ENCODE results near the gene SLCO3A1. TPM values are rescaled to one million over a fixed set of nuclear protein-coding genes. Genes with fewer than 3 reads are reported as not detected.

SLCO3A1 gene
- total RNA-seq, 1 experiment from 2014 or later = 5.1 TPM

- no peak for ATAC-seq
- H3K4me2 ChIP-seq (ENCODE audit: low read length) = no peak overlapping the region
- no peaks in the 10 kb centered on the region for H3K9me2 ChIP-seq (ENCODE audit: insufficient read depth)
- H4K20me1 ChIP-seq (ENCODE audit: insufficient read depth) = no peaks in the 10 kb centered on the region
- no peak overlapping the region for H2AFZ ChIP-seq (ENCODE audit: low read depth, low read length, poor library complexity, severe bottlenecking)
- TF ChIP-seq SP1 (IDR thresholded peaks at IDR 0.05; ENCODE audit: low read depth) (no peak), YY1 (IDR thresholded peaks at IDR 0.05; ENCODE audit: extremely low read depth, insufficient replicate concordance, low read depth, low read length) (no peak), FOSL1 (IDR thresholded peaks at IDR 0.05; ENCODE audit: low read depth) (no peak), EGR1 (IDR thresholded peaks at IDR 0.05; ENCODE audit: low read depth) (no peak), EZH2 (IDR thresholded peaks at IDR 0.05) (no peak), SIN3A (IDR thresholded peaks at IDR 0.05; ENCODE audit: low read depth) (no peak), JUND (IDR thresholded peaks at IDR 0.05) (no peak), ZNF274 (IDR thresholded peaks at IDR 0.05; ENCODE audit: low read depth, low read length) (no peak), ATF3 (IDR thresholded peaks at IDR 0.05) (no peak), CTCF (IDR thresholded peaks at IDR 0.05 in 2 of 3, conservative IDR thresholded peaks at IDR 0.05 in 1 of 3; ENCODE audit: borderline replicate concordance in 1 of 3, insufficient read depth in 1 of 3, low read depth in 2 of 3, low read length in 2 of 3) (no peak), EZH2phosphoT487 (IDR thresholded peaks at IDR 0.05; ENCODE audit: borderline replicate concordance) (no peak), SRF (IDR thresholded peaks at IDR 0.05; ENCODE audit: low read depth) (no peak), CBX3 (IDR thresholded peaks at IDR 0.05; ENCODE audit: low read depth) (no peak), RAD21 (IDR thresholded peaks at IDR 0.05; ENCODE audit: low read depth) (no peak)
- TF ChIP-seq, protein P1, sequence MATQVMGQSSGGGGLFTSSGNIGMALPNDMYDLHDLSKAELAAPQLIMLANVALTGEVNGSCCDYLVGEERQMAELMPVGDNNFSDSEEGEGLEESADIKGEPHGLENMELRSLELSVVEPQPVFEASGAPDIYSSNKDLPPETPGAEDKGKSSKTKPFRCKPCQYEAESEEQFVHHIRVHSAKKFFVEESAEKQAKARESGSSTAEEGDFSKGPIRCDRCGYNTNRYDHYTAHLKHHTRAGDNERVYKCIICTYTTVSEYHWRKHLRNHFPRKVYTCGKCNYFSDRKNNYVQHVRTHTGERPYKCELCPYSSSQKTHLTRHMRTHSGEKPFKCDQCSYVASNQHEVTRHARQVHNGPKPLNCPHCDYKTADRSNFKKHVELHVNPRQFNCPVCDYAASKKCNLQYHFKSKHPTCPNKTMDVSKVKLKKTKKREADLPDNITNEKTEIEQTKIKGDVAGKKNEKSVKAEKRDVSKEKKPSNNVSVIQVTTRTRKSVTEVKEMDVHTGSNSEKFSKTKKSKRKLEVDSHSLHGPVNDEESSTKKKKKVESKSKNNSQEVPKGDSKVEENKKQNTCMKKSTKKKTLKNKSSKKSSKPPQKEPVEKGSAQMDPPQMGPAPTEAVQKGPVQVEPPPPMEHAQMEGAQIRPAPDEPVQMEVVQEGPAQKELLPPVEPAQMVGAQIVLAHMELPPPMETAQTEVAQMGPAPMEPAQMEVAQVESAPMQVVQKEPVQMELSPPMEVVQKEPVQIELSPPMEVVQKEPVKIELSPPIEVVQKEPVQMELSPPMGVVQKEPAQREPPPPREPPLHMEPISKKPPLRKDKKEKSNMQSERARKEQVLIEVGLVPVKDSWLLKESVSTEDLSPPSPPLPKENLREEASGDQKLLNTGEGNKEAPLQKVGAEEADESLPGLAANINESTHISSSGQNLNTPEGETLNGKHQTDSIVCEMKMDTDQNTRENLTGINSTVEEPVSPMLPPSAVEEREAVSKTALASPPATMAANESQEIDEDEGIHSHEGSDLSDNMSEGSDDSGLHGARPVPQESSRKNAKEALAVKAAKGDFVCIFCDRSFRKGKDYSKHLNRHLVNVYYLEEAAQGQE (IDR thresholded peaks at IDR 0.05; ENCODE audit: low read depth) = no peak
- H3K79me2 ChIP-seq (ENCODE audit: insufficient read depth, low read length) = no peaks in the 10 kb centered on the region
- H3K27me3 ChIP-seq (ENCODE audit: insufficient read depth, low read length) = peaks cover 9% of the 10 kb centered on the region; the same call in 1 of the 2 replicates
- no peaks in the 10 kb centered on the region for H3K36me3 ChIP-seq (ENCODE audit: control insufficient read depth in 1 of 2, insufficient read depth in 2 of 2, low read length in 2 of 2)
- H3K27ac ChIP-seq (ENCODE audit: low read depth, low read length) = no peak overlapping the region
- DNase-seq (ENCODE audit: low read depth, low spot score) = no peak
- POLR2A ChIA-PET = no interaction called here
- no peaks in the 10 kb centered on the region for H3K4me1 ChIP-seq (ENCODE audit: control insufficient read depth in 1 of 2, insufficient read depth in 2 of 2, low read length in 2 of 2)
- RAD21 ChIA-PET (ENCODE audit: low non-redundant PET in 1 of 2, low total read pairs in 2 of 2, uncharacterized antibody in 2 of 2, unreplicated experiment in 2 of 2) = no interaction called here
- no peak overlapping the region for H3K9ac ChIP-seq (ENCODE audit: low read length)
- CTCF ChIA-PET = no interaction called here
- no peaks in the 10 kb centered on the region for H3K9me3 ChIP-seq (ENCODE audit: control insufficient read depth in 1 of 2, insufficient read depth in 1 of 2, low read depth in 1 of 2, low read length in 2 of 2)
- intact Hi-C loops (cut with micrococcal nuclease) = no loop called here
- H3K4me3 ChIP-seq (replicated peaks in 1 of 2; ENCODE audit: low read depth in 1 of 2, low read length in 2 of 2) = no peak overlapping the region
- BruUV-seq (replicated peaks) = no TSS peak
Observed at GRCh38 chr15:91841861-91842260, 11.6 kb upstream of the SLCO3A1 start.

Measured in HCT116 (cell line).